ENCODE results near the gene LRRC37B.
"Not testable (repeated sequence)": the region's sequence is repeated elsewhere in the genome, so short reads cannot be mapped to it uniquely, and the experiment has no call there.

The LRRC37B gene

GRCh38 chr17:32100323-32100722, 93.1 kb downstream of the LRRC37B start:
- not testable (repeated sequence) for DNase-seq

- no peak for DNase-seq
Observed at GRCh38 chr17:32100971-32101631, 93.9 kb downstream of the LRRC37B start.

GRCh38 chr17:32102172-32102571, 95.0 kb downstream of the LRRC37B start:
- no peak for DNase-seq

GRCh38 chr17:32102646-32103186, 95.5 kb downstream of the LRRC37B start:
- no peak for DNase-seq

All from NCI-H1417 treated with DMSO at 0.1 percent for 48 hours (cell line).